Measurements from ENCODE around the gene ZCCHC3.
"Not testable (repeated sequence)": the region's sequence is repeated elsewhere in the genome, so short reads cannot be mapped to it uniquely, and the experiment has no call there.

The ZCCHC3 gene

DNA sequence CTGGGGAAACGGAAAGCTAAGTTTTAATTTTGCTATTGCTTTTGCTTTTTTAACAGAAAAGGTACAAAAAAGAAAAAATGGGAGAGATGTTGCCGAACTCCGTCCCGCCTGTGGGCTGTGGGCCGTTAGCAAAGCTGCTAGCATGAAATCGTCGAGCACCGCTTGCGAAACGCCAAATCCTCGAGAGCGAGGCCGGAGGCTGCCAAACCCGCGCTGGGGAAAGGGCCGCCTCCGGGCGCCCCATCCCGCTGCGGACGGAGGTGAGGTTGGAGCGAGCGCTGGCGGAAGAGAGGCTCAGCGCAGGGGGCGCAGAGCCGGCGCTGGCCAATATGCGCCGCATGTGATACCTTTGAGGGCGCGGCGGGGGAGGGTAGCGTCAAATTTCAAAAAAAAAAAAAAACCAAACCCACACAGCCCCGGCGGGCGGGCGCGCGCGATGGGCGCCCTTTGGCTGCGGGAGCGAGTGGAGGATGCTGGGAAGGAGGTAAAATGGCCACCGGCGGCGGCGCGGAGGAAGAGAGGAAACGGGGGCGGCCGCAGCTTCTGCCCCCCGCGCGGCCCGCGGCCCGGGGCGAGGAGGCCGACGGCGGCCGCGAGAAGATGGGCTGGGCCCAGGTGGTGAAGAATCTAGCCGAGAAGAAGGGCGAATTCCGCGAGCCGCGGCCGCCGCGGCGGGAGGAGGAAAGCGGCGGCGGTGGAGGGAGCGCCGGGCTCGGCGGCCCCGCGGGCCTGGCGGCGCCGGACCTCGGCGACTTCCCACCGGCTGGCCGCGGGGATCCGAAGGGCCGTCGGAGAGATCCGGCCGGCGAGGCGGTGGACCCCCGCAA, at the start of gene ZCCHC3:
ZCCHC3 (plus strand) TSS at position 473 of the 827 bp plus-strand sequence; CDS start at position 490, 17 bp downstream.
- H3K27ac ChIP-seq: peak within 1 kb of the TSS; percentile 100
- TF ChIP-seq CTCF (conservative IDR thresholded peaks at IDR 0.05): peak; percentile 29; the same call in 1 of the 2 replicates

GRCh38 chr20:251354-251753, 46.0 kb upstream of the ZCCHC3 start:
- H3K27ac ChIP-seq: peak overlapping the region; percentile 18
- no peak for TF ChIP-seq CTCF (conservative IDR thresholded peaks at IDR 0.05)

DNA sequence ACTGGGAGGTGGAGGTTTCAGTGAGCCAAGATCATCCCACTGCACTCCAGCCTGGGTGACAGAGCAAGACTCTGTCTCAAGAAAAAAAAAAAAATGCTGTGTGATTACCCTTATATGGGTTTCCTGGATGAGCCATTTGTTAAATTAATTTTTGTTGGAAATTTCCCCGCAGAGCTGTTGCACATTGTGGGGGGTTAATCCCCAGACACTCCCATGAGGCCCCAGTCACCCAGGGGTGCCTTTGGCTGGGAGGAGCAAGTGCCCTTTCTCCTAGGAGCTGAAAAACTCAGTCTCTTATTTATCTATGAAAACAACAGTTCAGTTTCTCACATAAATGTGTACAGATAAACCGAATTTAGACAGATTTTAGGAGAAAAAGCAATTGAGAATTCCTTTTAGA, 44.6 kb upstream of the ZCCHC3 start:
- TF ChIP-seq CTCF (conservative IDR thresholded peaks at IDR 0.05): no peak
- H3K27ac ChIP-seq: no peak overlapping the region; the same call in 1 of the 2 replicates

- H3K27ac ChIP-seq: not testable (repeated sequence)
These were observed 43.9 kb upstream of the ZCCHC3 start for GRCh38 chr20:253447-253846.

DNA sequence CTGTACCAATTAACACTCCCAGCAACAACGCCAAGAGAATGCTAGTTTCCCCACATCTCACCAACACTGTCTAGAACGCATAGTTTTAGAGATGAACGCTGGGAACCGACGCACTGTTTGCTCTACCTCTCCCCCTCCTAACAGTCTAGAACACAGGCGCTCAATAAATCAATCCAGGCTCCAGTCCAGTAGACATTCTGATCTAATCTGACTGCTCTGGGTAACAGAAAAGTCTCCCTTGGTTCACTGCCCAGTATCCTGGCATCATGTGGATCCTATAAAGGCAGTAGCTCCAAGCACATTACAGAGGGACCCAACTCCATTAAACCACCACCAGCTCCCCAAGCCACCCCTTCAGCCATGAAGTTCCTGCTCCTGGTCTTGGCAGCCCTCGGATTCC, 40.0 kb upstream of the ZCCHC3 start, which contains the start of gene DEFB132:
DEFB132 (plus strand) TSS at position 306 of the 400 bp plus-strand sequence; CDS start at position 361, 55 bp downstream.
- no peak for TF ChIP-seq CTCF (conservative IDR thresholded peaks at IDR 0.05)
- peak within 1 kb of the TSS; percentile 88 for H3K27ac ChIP-seq

DNA sequence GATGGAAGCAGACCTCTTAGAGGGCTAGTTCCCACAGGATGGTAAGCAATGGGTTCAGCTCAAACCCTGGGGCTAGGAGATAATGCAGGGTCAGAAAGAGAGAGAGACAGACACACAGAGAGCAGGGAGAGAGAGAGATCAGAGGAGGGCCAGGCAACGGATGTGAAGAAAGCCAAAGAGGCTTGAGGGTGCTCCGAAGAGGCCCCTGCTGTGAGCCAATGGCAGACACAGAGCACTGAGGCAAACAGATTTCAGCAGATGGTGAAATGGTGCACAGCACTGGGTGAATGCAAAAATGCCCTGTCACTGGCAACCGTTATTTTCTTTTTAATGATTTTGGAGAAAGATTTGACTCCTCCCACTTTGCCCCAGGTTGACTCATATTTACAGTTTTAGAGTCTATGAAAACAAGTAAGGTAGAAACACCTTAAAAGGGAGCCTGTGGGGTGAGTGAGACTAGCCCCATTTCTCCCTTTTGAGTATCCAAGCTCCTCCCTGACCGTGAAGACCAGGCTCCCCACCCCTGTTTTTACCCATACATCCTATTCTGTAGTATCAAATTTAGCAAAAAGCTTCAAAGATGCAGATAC, 39.0 kb upstream of the ZCCHC3 start:
- TF ChIP-seq CTCF (conservative IDR thresholded peaks at IDR 0.05): no peak
- peak overlapping the region; percentile 88 for H3K27ac ChIP-seq

- peak overlapping the region; percentile 88; the same call in 1 of the 2 replicates for H3K27ac ChIP-seq
- no peak for TF ChIP-seq CTCF (conservative IDR thresholded peaks at IDR 0.05)
These were observed 38.4 kb upstream of the ZCCHC3 start for GRCh38 chr20:258963-259362.

DNA sequence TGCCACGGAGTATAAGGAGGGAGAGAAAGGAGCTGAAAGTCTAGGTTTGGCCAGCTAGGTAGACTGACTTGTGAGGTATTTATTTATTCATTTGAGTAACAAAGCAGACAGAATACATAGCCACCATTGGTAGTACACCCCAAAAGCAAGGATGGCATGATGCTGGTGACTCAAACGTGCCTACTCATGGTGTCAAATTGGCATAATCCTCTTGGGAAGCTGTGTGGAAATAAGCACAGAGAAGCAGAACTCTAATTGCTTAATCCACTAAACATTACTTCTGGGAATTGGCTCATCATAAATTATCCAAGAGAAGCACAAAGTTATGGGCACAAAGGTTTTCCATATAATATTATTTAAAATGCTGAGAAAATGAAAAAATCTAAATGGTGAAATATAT, 37.4 kb upstream of the ZCCHC3 start:
- no peak for TF ChIP-seq CTCF (conservative IDR thresholded peaks at IDR 0.05)
- H3K27ac ChIP-seq: no peak overlapping the region
